D721Med (cell line): Measurements from ENCODE around the gene UBE2A.

Source experiments
- DNase-seq: peaks from one replicate; pipeline ENCODE4 v3.0.0; 2011; ENCODE audit warnings: low spot score; ENCODE audit not compliant: insufficient read length
- FAIRE-seq: peaks from 2 replicates; lab custom pipeline; 2011; peaks lifted over from hg19 to GRCh38; lab: Jason Lieb, UNC
- TF ChIP-seq, protein P1 (sequence below): IDR thresholded peaks from 2 replicates; pipeline ENCODE4 v1.5.1; 2012; ENCODE audit warnings: mild to moderate bottlenecking, control low read depth; ENCODE audit not compliant: insufficient read depth; ENCODE audit errors: missing control alignments

The UBE2A gene

GRCh38 chrX:119583431-119584059 is 9.2 kb downstream of the UBE2A start:
- no peak for FAIRE-seq
- no peak for DNase-seq
- TF ChIP-seq, protein P1, sequence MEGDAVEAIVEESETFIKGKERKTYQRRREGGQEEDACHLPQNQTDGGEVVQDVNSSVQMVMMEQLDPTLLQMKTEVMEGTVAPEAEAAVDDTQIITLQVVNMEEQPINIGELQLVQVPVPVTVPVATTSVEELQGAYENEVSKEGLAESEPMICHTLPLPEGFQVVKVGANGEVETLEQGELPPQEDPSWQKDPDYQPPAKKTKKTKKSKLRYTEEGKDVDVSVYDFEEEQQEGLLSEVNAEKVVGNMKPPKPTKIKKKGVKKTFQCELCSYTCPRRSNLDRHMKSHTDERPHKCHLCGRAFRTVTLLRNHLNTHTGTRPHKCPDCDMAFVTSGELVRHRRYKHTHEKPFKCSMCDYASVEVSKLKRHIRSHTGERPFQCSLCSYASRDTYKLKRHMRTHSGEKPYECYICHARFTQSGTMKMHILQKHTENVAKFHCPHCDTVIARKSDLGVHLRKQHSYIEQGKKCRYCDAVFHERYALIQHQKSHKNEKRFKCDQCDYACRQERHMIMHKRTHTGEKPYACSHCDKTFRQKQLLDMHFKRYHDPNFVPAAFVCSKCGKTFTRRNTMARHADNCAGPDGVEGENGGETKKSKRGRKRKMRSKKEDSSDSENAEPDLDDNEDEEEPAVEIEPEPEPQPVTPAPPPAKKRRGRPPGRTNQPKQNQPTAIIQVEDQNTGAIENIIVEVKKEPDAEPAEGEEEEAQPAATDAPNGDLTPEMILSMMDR, result no peak

GRCh38 chrX:119589810-119590209 is 15.4 kb downstream of the UBE2A start:
- FAIRE-seq (no peak), DNase-seq (no peak)
- TF ChIP-seq, protein P1, result no peak

GRCh38 chrX:119602701-119603255 is 28.4 kb downstream of the UBE2A start:
- TF ChIP-seq, protein P1, result no peak
- FAIRE-seq (no peak), DNase-seq (no peak)

GRCh38 chrX:119604766-119605463 is 30.6 kb downstream of the UBE2A start:
- FAIRE-seq (no peak), DNase-seq (no peak)
- TF ChIP-seq, protein P1, result no peak

DNA sequence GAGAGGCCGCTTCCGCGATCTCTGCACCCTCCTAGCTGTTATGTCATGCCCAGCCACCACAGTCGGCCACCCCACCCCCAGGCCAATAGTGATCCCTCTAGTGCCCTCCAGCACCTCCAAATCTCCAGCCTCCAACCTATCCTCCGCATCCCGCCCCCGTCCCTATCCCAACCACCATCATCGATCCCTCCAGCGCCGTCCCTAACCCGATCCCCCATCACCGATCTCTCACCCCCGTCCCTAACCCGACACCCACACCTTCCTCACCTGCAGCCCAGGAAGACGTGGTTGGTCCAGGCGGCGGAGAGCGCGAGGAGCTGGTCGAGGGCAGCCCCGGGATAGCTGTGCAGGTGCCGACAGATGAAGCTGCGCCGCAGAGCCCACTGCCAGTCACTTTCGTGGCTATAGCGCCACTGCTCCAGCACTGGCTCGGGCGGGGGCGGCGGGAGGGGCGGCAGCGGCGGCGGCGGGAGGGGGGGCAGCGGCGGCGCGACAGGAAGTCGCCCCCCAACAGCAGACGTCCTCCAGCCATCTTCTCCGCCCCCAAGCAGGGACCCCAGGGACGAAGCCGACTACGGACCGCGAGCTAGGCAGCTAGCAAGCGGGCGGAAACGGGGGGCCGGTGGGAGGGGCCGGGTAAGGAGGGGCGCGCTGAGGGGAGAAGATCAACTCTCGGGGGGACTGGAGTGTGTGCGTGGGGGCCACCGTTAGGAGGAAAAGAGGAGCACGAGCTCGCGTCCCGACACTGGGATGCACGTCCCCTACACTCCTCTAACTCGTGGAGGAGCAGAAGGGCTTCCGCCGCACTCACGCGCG is 31.3 kb downstream of the UBE2A start:
- DNase-seq (no peak), FAIRE-seq (no peak)
- TF ChIP-seq, protein P1, result no peak

DNA sequence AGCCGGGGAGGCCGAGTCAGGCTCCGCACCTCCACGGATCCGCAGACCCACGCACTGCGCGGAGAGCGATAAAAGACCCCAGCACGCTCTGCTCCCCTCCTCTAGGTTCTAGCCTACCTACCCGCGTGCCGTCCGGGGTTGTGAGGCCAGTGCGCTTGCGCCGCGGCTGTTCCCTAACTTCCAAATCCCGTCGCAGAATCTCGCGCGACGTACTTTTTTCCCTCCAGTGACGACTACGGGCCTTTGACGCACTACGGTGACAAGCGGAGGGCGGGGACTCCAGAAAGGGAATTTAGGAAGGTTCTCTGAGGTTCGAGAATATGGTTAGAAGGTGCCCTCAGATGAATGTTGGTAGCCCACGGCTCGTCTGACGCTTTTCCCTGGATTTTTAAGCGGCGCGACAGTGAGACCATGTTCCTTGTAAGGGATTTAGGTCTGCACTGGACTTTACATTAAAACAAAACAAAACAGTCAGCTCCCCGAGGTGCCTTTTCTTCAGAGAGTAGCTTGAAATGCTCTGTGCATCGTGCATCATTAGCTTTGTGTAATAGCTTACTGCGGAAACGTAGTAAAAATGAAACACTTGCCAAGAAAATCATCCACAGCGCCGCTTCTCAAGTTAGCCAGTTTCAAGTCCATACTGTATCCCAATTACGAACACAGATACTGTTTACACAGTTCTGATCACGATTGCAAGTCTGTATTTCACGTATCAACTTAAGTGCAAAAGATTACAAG is 32.1 kb downstream of the UBE2A start, which contains the start of gene NKRF:
Gene NKRF (minus strand): TSS at position 145 of the 738 bp plus-strand sequence.
- TF ChIP-seq, protein P1, result no peak
- FAIRE-seq (no peak), DNase-seq (peak; percentile 43)
